HAP-1 (cell line): ENCODE results near the gene KLHL30.
A peak's percentile ranks its signal among the peaks of the same experiment; 100 is the strongest.

Experiments used
- DNase-seq, 2 experiments: peaks; one replicate each; pipeline ENCODE4 v3.0.0-alpha.2; 2016 to 2020; ENCODE audit warnings: low spot score in 2 of 2
- H3K27me3 ChIP-seq: fragments of 250-450 bp; sonication (Bioruptor Pico); 2 replicates; pipeline ENCODE4 v1.5.1; 2020; ENCODE audit warnings: low read depth, mild to moderate bottlenecking, moderate library complexity
- H3K36me3 ChIP-seq: fragments of 250-450 bp; sonication (Bioruptor Pico); replicated peaks from 2 replicates; pipeline ENCODE4 v1.5.1; 2020; ENCODE audit warnings: mild to moderate bottlenecking
- H3K4me1 ChIP-seq: fragments of 250-450 bp; sonication (Bioruptor Pico); 2 replicates; pipeline ENCODE4 v1.5.1; 2020; ENCODE audit warnings: mild to moderate bottlenecking
- H3K4me3 ChIP-seq: fragments of 250-450 bp; sonication (Bioruptor Pico); 2 replicates; pipeline ENCODE4 v1.5.1; 2020; ENCODE audit warnings: mild to moderate bottlenecking, moderate library complexity
- H3K9me3 ChIP-seq: fragments of 250-450 bp; sonication (Bioruptor Pico); 2 replicates; pipeline ENCODE4 v1.5.1; 2020; ENCODE audit warnings: mild to moderate bottlenecking, moderate library complexity
- in situ Hi-C: fragments of 300-500 bp; cut with MboI; formaldehyde crosslinking; loops from 3 replicates; pipeline ENCODE4 v1.14.3; 2020; ENCODE audit warnings: low sequenced_read_pairs, inconsistent platforms, mixed read lengths

The KLHL30 gene

DNA sequence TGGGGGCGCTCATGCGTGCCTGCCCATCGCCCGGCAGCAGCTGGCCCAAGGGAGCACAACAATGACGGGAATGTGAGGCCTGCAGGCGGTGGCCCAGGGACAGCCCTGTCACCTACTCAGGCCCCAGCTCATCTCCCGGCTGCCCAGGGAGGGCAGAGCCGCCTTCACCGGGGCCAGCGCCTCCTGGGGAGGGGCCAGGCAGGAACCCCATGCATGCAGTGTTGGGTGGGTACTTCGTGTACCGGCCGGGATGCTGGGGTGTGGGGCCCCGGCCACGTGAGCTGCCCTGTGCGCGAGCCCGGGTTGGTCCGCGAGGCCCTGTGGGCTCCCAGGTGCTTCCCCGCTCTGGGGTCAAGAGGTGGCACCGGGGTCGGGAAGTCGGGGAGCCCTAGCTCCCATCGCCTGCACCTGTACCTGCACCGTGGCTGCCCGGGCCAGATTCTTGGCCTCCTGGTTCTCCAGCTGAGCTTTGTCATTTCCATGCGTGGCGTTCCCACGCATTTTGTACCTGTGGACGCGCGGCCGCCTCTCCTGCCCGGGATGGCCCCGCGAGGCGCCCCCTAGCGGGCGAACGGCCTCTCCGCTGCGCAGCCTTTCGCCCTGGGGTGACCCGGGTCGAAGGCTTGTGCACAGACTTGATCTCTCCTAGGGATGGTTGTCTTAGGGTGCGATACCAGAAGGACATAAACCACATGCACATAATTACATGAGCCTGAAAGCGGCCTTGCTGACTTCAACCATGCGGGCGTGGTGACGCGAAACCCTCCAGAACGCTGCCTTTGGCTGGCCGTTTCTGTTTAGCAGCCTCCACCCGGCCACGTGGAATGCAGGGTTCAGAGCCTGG lies 950 bp downstream of the KLHL30 start:
- H3K4me1 ChIP-seq: no peaks in the 10 kb centered on the region
- H3K9me3 ChIP-seq: no peaks in the 10 kb centered on the region
- no peaks in the 10 kb centered on the region for H3K36me3 ChIP-seq
- in situ Hi-C loops: no loop called here
- H3K27me3 ChIP-seq: no peaks in the 10 kb centered on the region
- no peak overlapping the region for H3K4me3 ChIP-seq
- DNase-seq: peak; percentile 12 to 71

DNA sequence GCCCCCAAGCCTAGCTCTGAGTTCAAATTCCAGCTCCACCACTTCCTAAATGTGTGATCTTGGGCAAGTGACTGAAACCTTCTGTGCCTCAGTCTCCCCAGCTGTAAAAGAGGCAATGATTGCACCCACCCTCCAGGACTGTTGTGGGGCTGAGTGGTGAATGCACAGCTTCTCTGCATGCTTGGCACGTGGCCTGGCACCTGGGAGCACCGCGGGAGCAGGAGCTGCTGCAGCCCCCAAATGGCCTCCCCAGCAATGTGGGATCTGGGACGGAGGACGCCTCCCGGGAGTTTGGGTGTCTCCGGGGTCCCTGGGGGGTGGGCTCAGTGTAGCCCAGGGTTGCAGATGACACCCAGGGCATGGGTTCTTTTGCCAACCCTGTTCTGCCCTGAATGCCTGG lies 1.6 kb downstream of the KLHL30 start:
- Histone ChIP-seq H3K4me1 (no peaks in the 10 kb centered on the region), H3K9me3 (no peaks in the 10 kb centered on the region), H3K4me3 (no peak overlapping the region), H3K27me3 (no peaks in the 10 kb centered on the region), H3K36me3 (no peaks in the 10 kb centered on the region)
- DNase-seq: no peak
- in situ Hi-C loops: no loop called here

DNA sequence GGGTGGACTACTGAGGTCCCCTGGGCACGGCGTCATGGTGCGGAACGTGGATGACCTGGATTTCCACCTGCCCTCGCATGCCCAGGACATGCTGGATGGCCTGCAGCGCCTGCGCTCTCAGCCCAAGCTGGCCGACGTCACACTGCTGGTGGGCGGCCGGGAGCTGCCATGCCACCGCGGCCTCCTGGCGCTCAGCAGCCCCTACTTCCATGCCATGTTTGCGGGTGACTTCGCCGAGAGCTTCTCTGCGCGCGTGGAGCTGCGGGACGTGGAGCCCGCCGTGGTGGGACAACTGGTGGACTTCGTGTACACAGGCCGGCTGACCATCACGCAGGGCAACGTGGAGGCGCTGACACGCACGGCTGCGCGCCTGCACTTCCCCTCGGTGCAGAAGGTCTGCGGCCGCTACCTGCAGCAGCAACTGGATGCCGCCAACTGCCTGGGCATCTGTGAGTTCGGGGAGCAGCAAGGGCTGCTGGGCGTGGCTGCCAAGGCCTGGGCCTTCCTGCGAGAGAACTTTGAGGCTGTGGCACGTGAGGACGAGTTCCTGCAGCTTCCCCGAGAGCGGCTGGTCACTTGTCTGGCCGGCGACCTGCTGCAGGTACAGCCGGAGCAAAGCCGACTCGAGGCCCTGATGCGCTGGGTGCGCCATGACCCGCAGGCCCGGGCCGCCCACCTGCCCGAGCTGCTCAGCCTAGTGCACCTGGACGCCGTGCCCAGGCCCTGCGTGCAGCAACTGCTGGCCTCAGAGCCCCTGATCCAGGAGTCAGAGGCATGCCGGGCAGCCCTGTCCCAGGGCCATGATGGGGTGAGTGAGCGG lies 2.5 kb downstream of the KLHL30 start:
- Histone ChIP-seq H3K4me1 (no peaks in the 10 kb centered on the region), H3K27me3 (no peaks in the 10 kb centered on the region), H3K9me3 (no peaks in the 10 kb centered on the region), H3K36me3 (no peaks in the 10 kb centered on the region), H3K4me3 (no peak overlapping the region)
- in situ Hi-C loops: no loop called here
- DNase-seq: no peak

DNA sequence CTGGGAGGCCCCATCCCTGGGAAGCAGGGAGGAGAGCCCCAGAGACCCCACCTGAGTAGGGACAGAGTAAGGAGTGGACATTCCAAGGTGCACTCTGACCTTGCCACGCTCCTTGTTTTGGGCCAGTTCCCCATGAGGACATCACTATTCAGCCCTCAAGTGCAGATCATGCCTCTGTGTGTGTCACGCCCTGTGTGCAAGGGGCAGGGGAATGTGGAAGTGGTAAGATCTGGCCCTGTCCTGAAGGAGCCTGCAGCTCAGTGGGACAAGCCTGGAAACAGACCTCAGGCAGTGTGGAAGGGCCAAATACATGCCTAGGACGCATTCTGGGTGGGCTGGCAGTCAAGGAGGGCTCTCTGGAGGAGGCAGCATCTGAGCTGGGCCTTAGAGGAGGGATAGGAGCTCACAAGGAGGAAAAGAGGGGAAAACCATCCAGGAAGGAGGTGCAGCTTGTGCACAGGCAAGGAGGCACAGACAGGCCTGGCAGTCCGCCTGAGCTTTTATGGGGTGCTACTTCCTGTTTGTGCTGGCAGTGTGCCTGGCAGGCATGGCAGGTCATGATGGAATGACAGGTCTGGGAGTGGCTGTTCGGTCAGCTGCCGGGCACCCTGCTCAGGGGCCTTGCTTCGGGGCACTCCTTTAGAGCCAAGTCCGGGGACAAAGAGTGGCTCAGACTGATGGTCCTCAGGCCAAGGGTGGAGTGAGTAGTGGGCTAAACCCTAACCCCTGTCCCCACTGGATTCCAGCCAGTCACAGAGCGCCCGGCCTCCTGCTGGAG lies 3.3 kb downstream of the KLHL30 start:
- in situ Hi-C loops: no loop called here
- H3K27me3 ChIP-seq: no peaks in the 10 kb centered on the region
- H3K36me3 ChIP-seq: no peaks in the 10 kb centered on the region
- H3K9me3 ChIP-seq: no peaks in the 10 kb centered on the region
- H3K4me1 ChIP-seq: no peaks in the 10 kb centered on the region
- no peak overlapping the region for H3K4me3 ChIP-seq
- DNase-seq: no peak

DNA sequence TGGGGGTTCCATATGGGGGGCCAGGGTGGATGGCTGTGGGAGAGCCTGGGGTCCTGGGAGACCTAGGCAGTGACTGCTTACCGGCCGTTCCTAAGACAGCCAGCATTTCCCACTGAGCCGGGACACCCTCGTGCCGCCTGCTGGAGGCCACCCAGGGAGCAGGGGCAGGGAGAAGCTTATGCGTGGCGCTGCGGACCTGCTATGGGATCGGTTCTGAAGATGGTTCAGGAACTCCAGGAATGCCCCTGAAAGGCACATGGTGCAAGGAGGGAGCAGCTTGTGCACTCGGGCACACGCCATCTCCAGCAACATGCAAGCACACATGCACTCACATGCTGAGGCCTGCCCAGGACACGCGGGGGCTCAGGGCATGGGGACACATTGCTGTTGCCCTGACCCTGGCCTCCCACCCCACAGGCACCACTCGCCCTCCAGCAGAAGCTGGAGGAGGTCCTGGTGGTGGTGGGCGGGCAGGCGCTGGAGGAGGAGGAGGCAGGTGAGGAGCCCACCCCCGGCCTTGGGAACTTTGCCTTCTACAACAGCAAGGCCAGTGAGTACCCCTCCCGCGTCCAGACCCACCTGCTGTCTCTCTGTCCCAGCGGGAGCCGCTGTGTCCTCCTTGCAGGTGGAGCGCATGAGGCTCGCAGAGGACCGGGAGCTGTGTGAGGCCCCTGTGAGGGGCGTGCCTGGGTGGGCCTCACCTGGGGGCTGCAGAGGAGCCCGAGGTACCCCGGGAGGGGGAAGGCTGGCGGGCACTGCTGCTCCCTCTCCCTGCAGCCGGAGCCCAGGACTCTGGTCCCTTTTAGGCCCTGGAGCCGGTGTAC lies 4.1 kb downstream of the KLHL30 start:
- in situ Hi-C loops: no loop called here
- Histone ChIP-seq H3K9me3 (no peaks in the 10 kb centered on the region), H3K4me1 (no peaks in the 10 kb centered on the region), H3K27me3 (no peaks in the 10 kb centered on the region), H3K4me3 (no peak overlapping the region), H3K36me3 (no peaks in the 10 kb centered on the region)
- no peak for DNase-seq

DNA sequence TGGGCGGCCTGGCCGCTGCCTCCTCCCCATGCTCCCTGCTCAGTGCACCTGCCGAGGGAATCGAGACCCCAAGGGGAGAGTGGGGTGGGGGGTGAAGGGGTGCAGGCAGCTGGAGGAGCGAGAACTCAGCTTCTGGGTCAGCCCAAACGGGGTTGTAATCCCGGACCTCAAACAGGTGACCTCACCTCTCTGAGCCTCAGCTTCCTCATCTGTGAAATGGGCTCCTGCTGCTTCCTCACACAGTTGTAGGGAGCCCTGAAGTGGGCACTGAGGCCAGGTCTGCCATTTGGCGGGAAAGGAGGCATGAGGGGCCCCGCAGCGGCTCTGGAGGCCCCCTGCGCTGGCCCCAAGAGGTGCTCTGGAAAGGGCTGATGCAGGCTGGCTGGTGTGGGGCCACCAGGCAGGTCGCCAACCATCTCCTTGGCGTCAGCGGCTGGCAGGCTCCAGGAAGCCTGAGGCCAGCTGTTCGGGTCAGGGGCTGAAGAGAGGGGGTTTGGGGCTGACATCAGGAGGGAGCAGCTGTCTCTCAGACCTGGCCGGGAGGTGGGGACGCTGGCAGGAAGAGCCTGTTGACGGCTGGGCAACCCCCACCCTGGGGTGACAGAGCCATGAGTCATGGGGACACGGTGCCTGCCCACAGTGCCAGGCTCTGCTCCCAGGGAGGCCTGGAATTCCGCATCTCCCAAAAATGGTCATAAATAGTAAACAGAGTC lies 4.9 kb downstream of the KLHL30 start:
- no peaks in the 10 kb centered on the region for H3K9me3 ChIP-seq
- no peaks in the 10 kb centered on the region for H3K36me3 ChIP-seq
- H3K4me1 ChIP-seq: no peaks in the 10 kb centered on the region
- in situ Hi-C loops: no loop called here
- no peak overlapping the region for H3K4me3 ChIP-seq
- no peaks in the 10 kb centered on the region for H3K27me3 ChIP-seq
- DNase-seq: no peak

DNA sequence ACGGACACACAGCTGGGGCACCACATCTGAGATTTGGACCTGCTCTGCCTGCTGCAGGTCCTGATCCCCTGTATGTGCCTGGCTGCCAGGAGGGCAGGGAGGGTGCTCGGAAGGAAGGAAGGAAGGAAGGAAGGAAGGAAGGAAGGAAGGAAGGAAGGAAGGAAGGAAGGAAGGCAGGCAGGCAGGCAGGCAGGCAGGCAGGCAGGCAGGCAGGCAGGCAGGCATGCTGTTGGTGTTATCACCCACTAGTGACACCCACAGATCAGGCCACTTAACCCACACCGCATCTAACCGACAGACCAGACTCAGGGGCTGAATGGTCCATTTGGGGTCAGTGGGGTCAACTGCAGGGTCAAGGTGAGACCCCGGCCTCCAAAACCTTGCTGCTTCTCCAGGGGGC lies 5.8 kb downstream of the KLHL30 start:
- DNase-seq: no peak
- in situ Hi-C loops: no loop called here
- no peaks in the 10 kb centered on the region for H3K4me1 ChIP-seq
- H3K36me3 ChIP-seq: no peaks in the 10 kb centered on the region
- no peaks in the 10 kb centered on the region for H3K27me3 ChIP-seq
- no peaks in the 10 kb centered on the region for H3K9me3 ChIP-seq
- no peak overlapping the region for H3K4me3 ChIP-seq

DNA sequence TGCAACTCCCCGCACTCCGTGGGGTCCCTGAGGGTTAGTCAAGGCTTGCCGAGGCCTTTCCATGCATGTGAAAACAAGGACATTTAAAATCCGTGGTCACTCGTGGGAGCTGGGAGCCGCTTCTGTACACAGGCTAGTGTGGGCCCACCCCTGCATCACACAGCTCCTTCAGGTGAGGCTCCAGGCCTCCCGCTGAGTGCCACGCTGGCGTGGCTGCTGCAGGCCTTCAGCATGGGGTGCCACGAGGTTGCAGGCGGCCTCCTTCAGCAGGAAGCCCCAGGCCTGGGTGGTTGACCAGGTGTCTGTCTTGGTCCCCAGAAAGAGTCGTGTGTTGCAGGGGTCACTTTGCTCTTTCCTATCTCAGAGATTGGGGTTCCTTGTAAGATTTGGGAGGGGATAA lies 6.6 kb downstream of the KLHL30 start:
- no peak for DNase-seq
- Histone ChIP-seq H3K9me3 (no peaks in the 10 kb centered on the region), H3K27me3 (no peaks in the 10 kb centered on the region), H3K4me3 (no peak overlapping the region), H3K4me1 (no peaks in the 10 kb centered on the region), H3K36me3 (no peaks in the 10 kb centered on the region)
- in situ Hi-C loops: no loop called here

DNA sequence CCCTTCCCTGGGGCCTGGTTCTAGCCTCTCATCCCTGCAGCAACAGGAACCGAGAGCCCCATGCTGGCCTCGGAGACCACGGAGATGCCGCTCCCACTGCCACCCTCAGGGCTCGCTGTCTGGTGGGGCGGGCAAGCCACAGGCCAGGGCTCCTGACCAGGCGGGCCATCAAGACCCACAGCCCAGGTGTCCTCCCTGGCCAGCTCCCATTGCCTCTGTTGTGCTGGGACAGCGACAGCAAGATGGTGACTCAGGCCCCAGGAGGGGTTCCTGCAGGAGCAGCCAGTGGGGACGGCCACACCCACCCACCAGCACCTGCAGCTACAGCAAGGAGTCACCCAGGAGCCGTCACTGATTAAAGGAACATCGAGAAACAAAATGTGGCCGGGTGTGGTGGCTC lies 7.4 kb downstream of the KLHL30 start:
- no peak for DNase-seq
- Histone ChIP-seq H3K4me1 (no peaks in the 10 kb centered on the region), H3K36me3 (no peaks in the 10 kb centered on the region), H3K4me3 (no peak overlapping the region), H3K9me3 (no peaks in the 10 kb centered on the region), H3K27me3 (no peaks in the 10 kb centered on the region)
- in situ Hi-C loops: no loop called here

DNA sequence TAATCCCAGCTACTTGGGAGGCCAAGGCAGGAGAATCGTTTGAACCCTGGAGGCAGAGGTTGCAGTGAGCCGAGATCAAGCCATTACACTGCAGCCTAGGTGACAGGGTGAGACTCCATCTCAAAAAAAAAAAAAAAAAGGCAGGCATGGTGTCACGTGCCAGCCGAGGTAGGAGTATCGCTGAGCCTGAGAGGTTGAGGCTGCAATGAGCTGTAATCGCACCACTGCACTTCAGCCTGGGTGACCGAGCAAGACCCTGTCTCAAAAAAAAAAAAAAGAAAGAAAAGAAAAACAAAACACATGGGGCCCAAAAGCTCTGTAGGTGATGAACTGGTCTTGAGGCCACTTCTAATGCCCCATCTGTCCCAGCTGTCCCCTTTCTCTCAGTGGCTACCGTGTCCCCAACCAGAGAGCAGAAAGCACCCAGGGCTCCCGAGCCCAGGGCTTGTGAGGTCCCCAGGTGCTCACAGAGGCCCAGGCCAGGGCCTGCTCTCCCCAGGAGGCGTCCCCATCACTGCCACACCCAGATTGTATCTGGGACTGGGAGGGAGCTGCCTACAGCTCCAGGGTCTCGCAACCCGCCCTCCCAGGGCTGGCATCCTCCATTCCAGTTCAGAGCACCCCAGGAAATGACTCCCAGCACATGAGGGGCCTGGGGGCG lies 8.5 kb downstream of the KLHL30 start:
- Histone ChIP-seq H3K9me3 (no peaks in the 10 kb centered on the region), H3K27me3 (no peaks in the 10 kb centered on the region), H3K36me3 (no peaks in the 10 kb centered on the region), H3K4me3 (no peak overlapping the region), H3K4me1 (no peaks in the 10 kb centered on the region)
- DNase-seq: no peak
- in situ Hi-C loops: no loop called here

DNA sequence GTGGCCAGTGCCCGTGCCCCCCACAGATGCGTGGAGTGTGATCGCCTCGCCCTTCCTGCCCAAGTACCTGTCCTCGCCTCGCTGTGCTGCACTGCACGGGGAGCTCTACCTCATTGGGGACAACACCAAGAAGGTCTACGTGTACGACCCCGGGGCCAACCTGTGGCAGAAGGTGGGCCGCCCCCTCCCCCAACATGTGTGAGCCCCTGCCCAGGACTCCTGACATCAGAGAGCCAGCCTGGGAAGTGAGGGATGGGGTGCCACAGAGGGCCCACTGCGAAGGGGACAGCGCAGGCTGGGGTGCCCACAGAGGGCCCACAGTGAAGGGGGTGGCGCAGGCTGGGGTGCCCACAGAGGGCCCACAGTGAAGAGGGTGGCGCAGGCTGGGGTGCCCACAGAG lies 10.5 kb downstream of the KLHL30 start:
- Histone ChIP-seq H3K4me3 (no peak overlapping the region), H3K9me3 (no peaks in the 10 kb centered on the region), H3K36me3 (no peaks in the 10 kb centered on the region), H3K4me1 (no peaks in the 10 kb centered on the region), H3K27me3 (no peaks in the 10 kb centered on the region)
- no peak for DNase-seq
- in situ Hi-C loops: no loop called here

DNA sequence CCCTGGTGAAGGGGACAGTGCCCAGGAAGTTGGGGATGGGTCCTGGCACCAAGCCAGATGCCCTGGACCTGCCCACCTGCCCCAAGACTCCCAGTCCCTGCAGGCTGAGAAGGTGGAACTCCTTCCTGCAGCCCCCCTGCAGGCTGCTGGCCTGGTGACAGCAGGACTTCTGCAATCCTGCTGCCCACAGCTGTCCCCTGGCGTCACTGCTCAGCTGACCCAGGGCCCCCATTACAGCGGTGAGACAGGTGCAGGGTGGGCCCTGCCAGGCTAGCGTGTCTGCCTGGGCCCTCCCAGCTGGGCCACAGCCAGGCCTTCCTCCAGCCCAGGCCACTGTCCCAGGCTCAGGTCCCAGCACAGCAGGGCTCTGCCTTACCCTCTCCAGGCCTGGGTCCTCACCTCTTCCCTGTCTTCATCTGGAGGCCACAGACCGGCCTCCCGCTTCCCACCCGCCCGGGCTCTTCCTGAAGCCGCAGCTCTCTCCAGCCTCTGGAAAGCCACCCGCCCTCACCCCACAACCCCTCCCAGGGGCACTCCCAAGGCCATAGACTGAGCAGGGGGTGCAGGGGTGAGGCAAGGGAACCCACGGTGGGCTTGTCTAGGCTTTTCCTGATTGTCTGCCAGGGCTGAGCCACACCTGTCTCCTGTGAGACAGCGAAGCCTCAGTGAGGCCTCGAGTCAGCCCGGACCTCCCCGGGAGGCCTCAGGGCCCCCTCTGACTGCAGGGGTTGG lies 11.5 kb downstream of the KLHL30 start:
- Histone ChIP-seq H3K9me3 (no peaks in the 10 kb centered on the region), H3K36me3 (no peaks in the 10 kb centered on the region), H3K27me3 (no peaks in the 10 kb centered on the region), H3K4me3 (no peak overlapping the region), H3K4me1 (no peaks in the 10 kb centered on the region)
- DNase-seq: no peak
- in situ Hi-C loops: no loop called here
